ENCODE data around the gene MZT2A. TPM values are rescaled to one million over a fixed set of nuclear protein-coding genes. Genes with fewer than 3 reads are reported as not detected.
"Not testable (repeated sequence)": the region's sequence is repeated elsewhere in the genome, so short reads cannot be mapped to it uniquely, and the experiment has no call there.

The MZT2A gene
- total and polyA plus RNA-seq, 12 donors = 12.4 to 226 (median 127) TPM

GRCh38 chr2:131445896-131446295, 46.3 kb downstream of the MZT2A start:
- TF ChIP-seq POLR2A (IDR thresholded peaks at IDR 0.05) (no peak), CTCF (IDR thresholded peaks at IDR 0.05) (no peak)
- no peaks in the 10 kb centered on the region for H3K27me3 ChIP-seq
- H3K36me3 ChIP-seq (replicated peaks in 1 of 2) = no peaks in the 10 kb centered on the region
- no peak overlapping the region for H3K4me3 ChIP-seq
- H3K9me3 ChIP-seq (replicated peaks in 1 of 3) = no peaks in the 10 kb centered on the region
- H3K27ac ChIP-seq = no peak overlapping the region
- 85 to 94% (median 89%) methylated on average over 18 to 19 of the region's 19 CpGs for WGBS, 4 donors
- no peak for DNase-seq
- no peaks in the 10 kb centered on the region for H3K4me1 ChIP-seq (replicated peaks in 1 of 2)
- intact Hi-C loops (cut with DNase I) = no loop called here

GRCh38 chr2:131445515-131445797, 46.7 kb downstream of the MZT2A start:
- not testable (repeated sequence) for DNase-seq

GRCh38 chr2:131444736-131445514, 47.3 kb downstream of the MZT2A start:
- H3K27ac ChIP-seq; H3K36me3 ChIP-seq (replicated peaks in 1 of 2); H3K27me3 ChIP-seq; H3K4me3 ChIP-seq; intact Hi-C loops (cut with DNase I); DNase-seq; H3K4me1 ChIP-seq (replicated peaks in 1 of 2); H3K9me3 ChIP-seq (replicated peaks in 1 of 3): not testable (repeated sequence)
- 89 to 97% (median 92%) methylated on average over 38 to 86 of the region's 90 CpGs for WGBS, 4 donors

More at GRCh38 chr2:131445515-131445797, 46.7 kb downstream of the MZT2A start:
- H3K9me3 ChIP-seq (replicated peaks in 1 of 3); H3K27me3 ChIP-seq; H3K4me1 ChIP-seq (replicated peaks in 1 of 2); intact Hi-C loops (cut with DNase I); H3K36me3 ChIP-seq (replicated peaks in 1 of 2); H3K27ac ChIP-seq; H3K4me3 ChIP-seq: not testable (repeated sequence)
- 92 to 98% (median 97%) methylated on average over 10 to 21 of the region's 21 CpGs; no CpG with 5 or more reads in 1 of the 4 donors for WGBS, 4 donors

- DNase-seq = peak in 4 of 7 donors; percentile 14 to 40 (median 31)
- 43 to 59% (median 53%) methylated on average over 7 of the region's 7 CpGs for WGBS, 4 donors
- H3K4me1 ChIP-seq (replicated peaks in 1 of 2); intact Hi-C loops (cut with DNase I); H3K36me3 ChIP-seq (replicated peaks in 1 of 2); H3K27ac ChIP-seq; H3K4me3 ChIP-seq; H3K9me3 ChIP-seq (replicated peaks in 1 of 3); H3K27me3 ChIP-seq: not testable (repeated sequence)
These were observed 51.3 kb downstream of the MZT2A start for GRCh38 chr2:131440742-131441468.

Small RNA genes within 50 kb of the gene (microRNA-seq; reads per million reads assigned to microRNA genes)
- gene MIR4784 = 0 reads per million in 3 donors

Other genes with a start within 250 kb of the MZT2A start
- under 1 TPM in 3 of 9 donors, not detected in 6; 0.10 to 0.22 (median 0.21) TPM for gene RAB6D, start 128.2 kb downstream of the MZT2A start, total RNA-seq
- gene RAB6D, start 128.2 kb downstream of the MZT2A start, polyA plus RNA-seq = under 1 TPM in 2 of 3 donors, not detected in 1; 0.08 to 0.53 TPM
- not detected for gene TUBA3D, start 16.3 kb downstream of the MZT2A start, total RNA-seq
- gene TUBA3D, start 16.3 kb downstream of the MZT2A start, polyA plus RNA-seq = under 1 TPM in 1 of 3 donors, not detected in 2; 0.10 TPM
- 10 to 100 TPM in 8 of 9 donors, 1 to 10 TPM in 1; 8.4 to 77.1 (median 32.2) TPM for gene CCDC74A, start 35.5 kb upstream of the MZT2A start, total RNA-seq
- gene CCDC74A, start 35.5 kb upstream of the MZT2A start, polyA plus RNA-seq = 10 to 100 TPM; 13.9 to 74.4 (median 58.3) TPM